Activated CD8-positive, alpha-beta memory T cell treated with anti-CD3 and anti-CD28 coated beads, Interleukin-2, amount 50 U/mL, for 4 hours (primary cell): Measurements from ENCODE around the gene C17orf67.
A peak's percentile ranks its signal among the peaks of the same experiment; 100 is the strongest.

ENCODE experiments used
- DNase-seq: peaks from one replicate; pipeline ENCODE4 v3.0.0-alpha.2; 2020

Gene C17orf67

DNA sequence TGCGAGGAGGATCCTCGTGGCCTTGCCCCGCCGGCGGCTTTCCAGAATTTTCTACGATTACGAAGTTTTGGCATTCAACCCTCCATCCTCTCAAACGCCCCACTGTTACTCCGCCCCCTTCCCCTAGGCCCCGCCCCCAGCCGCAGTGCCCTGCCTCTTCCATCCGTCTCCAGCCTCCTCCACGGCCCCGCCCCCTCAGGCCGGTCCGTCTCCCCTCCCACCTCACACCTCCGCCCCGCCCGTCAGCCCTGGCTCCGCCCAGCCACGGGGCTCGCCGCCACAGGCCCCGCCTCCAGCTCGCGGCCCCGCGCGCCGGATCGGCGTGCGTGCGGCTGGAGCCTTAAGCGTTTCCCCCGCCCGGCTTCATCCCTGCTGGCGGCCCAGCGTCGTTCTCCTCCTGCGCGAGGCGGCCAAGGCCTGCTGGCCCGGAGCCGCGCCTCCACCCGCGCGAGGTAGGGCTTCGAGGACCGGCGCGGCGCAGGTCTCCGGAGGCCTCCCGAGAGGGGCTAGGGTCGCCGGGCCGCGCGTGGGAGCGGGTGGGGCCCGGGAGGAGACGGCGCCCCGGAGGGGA lies at the start of gene C17orf67, which contains the start of gene DGKE:
TSS of gene C17orf67 (minus strand) at position 112 of the 571 bp plus-strand sequence. CDS start 18,110 bp downstream, outside the sequence.
TSS of gene DGKE (plus strand) at position 343 of the 571 bp plus-strand sequence. CDS start 645 bp downstream, outside the sequence.
- DNase-seq: peak; percentile 99

- no peak for DNase-seq
Measured at GRCh38 chr17:56881685-56882295, 48.1 kb upstream of the C17orf67 start.

GRCh38 chr17:56880571-56880970 lies 46.9 kb upstream of the C17orf67 start:
- DNase-seq: no peak

DNA sequence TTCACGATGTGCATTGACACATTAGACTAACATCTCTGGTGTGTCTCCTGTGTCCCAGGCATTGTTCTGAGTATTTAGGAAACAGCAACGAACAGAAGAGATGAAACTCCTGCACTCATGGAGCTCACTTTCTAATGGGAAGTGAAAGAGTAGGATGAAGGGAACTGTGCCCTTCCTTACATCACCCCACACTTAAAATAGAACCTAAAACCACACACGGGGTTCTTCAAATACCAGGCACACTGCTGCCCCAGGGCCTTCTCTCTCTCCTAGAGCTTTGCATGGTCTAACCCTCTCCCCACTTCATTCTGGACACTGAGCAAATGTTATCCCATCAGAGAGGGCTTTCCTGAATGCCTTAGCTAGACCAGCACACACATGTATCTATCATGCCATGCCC lies 46.4 kb upstream of the C17orf67 start:
- no peak for DNase-seq

- DNase-seq: no peak
Measured at GRCh38 chr17:56879280-56879679, 45.6 kb upstream of the C17orf67 start.

DNA sequence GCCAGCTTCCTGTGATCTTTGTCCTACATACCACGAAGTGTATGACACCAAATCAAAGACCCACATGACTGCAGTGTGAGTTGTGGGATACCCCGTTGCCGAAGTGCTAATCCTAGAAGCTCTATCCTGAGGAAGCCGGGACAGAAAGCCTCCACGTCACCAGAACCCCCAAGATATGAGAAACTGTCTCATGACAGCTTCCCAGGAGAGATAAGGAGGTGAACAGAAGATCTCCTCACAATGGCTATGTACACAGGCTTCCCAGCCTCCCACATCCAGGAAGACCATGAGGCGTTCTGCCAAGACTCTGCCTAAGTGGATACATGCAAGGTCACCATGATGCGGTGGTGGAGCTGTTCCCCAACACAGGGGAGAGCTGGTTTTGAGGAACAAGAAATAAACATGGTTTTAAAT lies 43.1 kb upstream of the C17orf67 start:
- DNase-seq: no peak

DNA sequence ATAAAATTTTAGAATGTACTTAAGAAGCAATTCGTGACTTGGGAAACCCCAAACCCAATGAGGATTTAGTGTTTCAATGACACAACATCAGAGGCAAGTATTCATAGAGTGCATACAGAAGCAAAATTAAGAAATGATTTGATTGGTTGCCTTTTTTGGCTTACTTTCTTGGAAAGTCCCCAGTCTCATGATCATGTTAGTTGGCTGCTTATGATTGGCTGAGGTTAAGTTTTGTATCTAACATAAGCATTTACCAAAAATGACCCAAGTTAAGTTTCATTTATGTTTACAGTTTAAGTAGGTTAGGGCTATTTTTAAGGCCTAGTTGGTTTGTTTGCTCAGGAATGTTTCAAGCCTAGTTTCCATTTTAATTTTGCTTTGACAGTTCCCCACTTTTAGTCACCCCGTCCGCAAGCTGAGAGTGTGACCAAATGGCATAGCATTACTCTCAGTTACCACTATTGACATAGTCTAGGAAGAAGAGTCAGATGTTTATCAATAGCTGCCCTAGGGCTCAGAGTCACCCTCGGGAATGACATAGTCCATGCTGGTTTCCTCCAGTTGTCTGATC lies 36.4 kb upstream of the C17orf67 start:
- no peak for DNase-seq

GRCh38 chr17:56868716-56869115 lies 35.0 kb upstream of the C17orf67 start:
- no peak for DNase-seq

- DNase-seq: no peak
Measured at GRCh38 chr17:56867948-56868376, 34.2 kb upstream of the C17orf67 start.

GRCh38 chr17:56866496-56866895 lies 32.8 kb upstream of the C17orf67 start:
- DNase-seq: no peak

GRCh38 chr17:56866076-56866475 lies 32.4 kb upstream of the C17orf67 start:
- DNase-seq: no peak

DNA sequence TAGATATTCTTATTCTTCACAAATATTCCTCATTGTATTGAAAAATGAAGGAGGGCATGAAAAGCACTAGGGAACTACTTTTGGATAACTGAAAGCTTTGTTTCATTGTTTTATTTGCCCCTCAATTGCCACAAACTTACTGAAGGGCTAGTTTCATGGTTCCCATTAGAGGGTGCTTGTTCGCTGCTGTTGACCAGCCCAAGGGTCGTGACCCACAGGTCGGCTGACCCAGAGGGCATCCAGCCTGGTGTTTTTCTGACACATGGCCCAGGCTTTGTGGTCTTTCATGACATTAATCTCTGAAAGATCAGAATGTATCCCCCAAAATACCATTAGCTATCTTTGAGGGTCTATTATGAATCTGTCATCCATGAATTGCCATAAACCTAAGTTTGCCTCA lies 30.3 kb upstream of the C17orf67 start:
- no peak for DNase-seq

DNA sequence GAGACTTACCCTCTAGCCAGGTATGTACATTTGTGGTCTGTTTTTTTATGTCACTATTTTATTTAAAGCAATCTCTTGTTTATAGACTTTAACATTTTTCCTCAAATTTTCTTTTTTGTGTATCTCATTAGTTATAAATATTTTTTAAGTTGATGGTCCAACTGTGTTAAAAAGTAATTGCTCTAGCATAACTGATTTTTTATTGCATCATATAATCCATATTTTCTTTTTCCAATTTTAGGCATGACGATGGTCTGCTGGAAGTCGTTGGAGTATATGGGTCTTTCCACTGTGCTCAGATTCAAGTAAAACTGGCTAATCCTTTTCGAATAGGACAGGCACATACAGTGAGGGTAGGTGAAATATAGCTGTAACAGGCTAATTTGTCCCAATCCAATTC lies 28.2 kb upstream of the C17orf67 start:
- DNase-seq: no peak

GRCh38 chr17:56851008-56851407 lies 17.3 kb upstream of the C17orf67 start:
- DNase-seq: no peak

GRCh38 chr17:56850591-56850990 lies 16.9 kb upstream of the C17orf67 start:
- DNase-seq: no peak

DNA sequence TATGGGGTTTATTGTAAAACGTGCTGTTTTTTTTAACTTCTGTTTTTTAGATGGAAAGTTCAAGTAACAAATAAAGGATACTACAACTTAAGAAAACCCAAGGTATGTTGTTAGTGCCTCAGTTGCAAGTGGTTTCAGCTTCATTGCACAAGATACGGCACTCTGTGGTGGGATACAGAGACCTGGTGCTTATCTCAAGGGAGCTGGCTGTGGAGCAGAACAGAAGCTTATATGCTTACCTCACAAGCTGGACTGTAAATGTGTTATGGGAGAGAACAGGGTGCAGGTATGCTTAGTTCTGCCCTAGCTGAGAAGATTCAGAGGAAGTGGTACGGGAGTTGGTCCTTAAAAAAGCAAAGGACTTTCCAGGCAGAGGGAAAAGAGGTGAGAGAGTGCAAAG lies 15.4 kb upstream of the C17orf67 start:
- DNase-seq: no peak

- DNase-seq: no peak
Measured at GRCh38 chr17:56847106-56847505, 13.4 kb upstream of the C17orf67 start.

DNA sequence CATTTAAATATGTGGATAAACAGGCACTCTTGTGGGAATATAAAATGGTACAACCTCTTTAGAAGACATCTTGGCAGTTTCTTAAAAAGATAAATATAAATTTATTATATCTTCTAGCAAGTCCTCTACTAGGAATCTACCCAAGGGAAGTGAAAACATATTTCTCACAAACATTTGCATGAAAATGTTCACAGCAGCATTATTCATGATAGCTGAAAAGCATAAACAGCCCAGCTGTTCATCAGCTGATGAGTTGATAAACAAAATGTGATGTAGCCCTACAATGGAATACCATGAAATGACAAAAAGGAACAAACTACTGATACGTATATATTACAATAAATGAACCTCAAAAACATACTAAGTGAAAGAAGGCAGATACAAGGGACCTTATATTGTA lies 12.2 kb upstream of the C17orf67 start:
- no peak for DNase-seq

GRCh38 chr17:56842577-56842976 lies 8.9 kb upstream of the C17orf67 start:
- no peak for DNase-seq

- DNase-seq: no peak
Measured at GRCh38 chr17:56838687-56839086, 5.0 kb upstream of the C17orf67 start.

- no peak for DNase-seq
Measured at GRCh38 chr17:56835264-56835585, 1.5 kb upstream of the C17orf67 start.

DNA sequence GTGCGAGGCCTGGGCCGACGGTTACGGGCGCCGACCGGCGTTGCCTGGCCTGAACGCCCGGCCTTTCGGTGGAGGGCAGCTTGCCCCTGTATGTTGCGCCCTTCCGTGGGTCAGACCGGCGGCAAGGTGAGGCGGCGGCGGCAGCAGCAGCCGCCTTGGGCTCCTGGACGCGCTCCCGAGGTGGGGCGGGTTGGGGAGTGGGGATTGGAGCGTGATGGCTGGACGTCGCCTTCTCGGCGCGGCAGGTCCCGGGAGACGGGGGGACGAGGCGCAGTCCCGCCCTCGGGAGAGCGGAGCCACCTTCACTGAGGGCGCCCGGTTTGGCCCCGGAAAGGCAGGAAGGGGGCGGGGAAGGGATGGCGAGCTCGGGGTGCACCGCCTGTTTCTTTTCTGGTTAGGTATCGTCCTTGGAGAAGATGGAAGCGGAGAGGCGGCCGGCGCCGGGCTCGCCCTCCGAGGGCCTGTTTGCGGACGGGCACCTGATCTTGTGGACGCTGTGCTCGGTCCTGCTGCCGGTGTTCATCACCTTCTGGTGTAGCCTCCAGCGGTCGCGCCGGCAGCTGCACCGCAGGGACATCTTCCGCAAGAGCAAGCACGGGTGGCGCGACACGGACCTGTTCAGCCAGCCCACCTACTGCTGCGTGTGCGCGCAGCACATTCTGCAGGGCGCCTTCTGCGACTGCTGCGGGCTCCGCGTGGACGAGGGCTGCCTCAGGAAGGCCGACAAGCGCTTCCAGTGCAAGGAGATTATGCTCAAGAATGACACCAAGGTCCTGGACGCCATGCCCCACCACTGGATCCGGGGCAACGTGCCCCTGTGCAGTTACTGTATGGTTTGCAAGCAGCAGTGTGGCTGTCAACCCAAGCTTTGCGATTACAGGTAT lies 902 bp upstream of the C17orf67 start:
- DNase-seq: peak; percentile 70

DNA sequence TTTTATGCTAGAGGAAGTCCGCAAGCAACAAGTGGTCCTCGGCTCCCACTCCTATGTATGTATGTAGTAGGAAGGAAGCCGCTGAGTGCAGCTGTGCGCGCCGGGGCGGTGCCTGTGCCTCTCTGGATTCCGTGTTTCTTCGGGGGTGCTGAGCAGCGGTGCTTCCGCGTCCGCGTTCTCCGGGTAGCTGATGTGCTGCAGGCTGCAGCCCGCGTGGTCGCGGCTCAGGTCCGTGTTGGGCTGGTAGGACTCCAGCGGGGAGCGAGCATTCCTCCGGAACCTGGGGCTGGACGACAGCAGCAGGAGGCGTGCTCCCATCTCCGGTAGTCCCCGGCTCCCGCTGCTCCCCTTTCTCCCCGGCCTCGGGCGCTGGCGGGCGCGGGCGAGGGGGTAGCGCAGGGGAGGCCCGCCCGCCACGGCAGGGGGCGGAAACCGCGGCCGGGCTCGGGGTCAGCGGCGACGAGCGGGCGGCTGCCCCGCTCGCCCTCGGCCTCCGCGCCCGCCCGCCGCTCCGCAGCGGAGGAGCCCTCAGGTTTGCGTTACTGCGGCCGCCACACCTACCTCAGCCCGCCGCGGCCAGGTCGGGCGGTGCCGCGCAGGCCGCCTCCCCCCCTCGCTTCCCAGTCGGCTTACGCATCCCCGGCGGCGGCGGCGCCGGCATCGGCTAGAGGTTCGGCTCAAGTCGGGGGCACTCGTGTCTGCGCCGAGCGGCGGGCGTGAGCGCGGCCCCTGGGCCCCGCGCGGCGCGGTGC lies 487 bp downstream of the C17orf67 start:
- peak; percentile 71 for DNase-seq
